GM12878 (cell line): ENCODE data around the gene OSBPL5.

Experiments
- FOXM1 ChIP-seq: IDR thresholded peaks from 2 replicates; pipeline ENCODE4 v1.6.1; 2012; ENCODE audit warnings: low read depth, mild to moderate bottlenecking, inconsistent platforms, low read length, moderate library complexity
- TF ChIP-seq, protein P1 (sequence below): fragments of 450-650 bp; formaldehyde crosslinking; IDR thresholded peaks from 2 replicates; pipeline ENCODE4 v1.5.0; 2022; ENCODE audit warnings: mild to moderate bottlenecking, missing genetic modification characterization
- TF ChIP-seq, protein P2 (sequence below), 3 experiments: IDR thresholded peaks in 2 of 3; conservative IDR thresholded peaks in 1 of 3; 2 replicates each; pipeline ENCODE4 v1.5.1; 2011; ENCODE audit warnings: low read depth in 3 of 3, low read length in 3 of 3, mild to moderate bottlenecking in 3 of 3, control low read depth in 2 of 3, moderate library complexity in 2 of 3, inconsistent platforms in 1 of 3, mixed read lengths in 1 of 3; ENCODE audit not compliant: control insufficient read depth in 2 of 3, insufficient read depth in 1 of 3; ENCODE audit errors: extremely low read depth in 1 of 3
- TF ChIP-seq, protein P3 (sequence below): fragments of 450-650 bp; IDR thresholded peaks from 2 replicates; pipeline ENCODE4 v1.6.1; 2018; ENCODE audit warnings: borderline replicate concordance, mild to moderate bottlenecking; ENCODE audit not compliant: partially characterized antibody

DNA sequence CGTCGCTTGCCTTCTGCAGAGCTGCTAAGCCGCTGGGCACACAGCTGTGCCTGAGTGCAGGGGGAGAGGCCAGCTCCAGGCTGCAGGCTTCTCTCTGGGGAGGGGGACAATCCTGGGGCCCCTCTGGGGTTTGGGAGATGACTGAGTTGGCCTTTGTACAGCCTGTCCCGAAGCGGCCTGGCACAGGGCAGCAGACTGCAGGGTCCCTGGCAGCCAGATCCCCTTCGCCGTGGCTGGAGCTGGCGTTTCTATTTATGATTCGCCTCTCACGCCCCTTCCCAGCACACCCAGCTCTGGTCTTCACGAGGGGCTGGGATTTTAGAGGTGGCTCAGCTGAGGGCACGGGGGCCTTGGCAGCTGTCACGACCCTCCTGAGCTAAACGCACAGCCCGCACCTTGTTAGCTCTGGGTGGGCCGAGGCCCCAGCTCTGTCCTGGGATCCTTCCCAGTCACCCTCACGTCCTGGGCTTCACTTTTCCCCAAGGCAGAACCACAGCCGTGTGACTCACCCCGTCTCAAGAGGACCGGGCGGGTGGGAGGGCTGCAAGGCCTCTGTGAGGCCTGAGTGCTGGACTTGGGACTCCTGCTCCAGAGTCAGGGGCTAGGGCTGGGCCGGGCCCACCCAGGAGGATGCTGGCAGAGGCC, 18.4 kb downstream of the OSBPL5 start:
- TF ChIP-seq, protein P1, sequence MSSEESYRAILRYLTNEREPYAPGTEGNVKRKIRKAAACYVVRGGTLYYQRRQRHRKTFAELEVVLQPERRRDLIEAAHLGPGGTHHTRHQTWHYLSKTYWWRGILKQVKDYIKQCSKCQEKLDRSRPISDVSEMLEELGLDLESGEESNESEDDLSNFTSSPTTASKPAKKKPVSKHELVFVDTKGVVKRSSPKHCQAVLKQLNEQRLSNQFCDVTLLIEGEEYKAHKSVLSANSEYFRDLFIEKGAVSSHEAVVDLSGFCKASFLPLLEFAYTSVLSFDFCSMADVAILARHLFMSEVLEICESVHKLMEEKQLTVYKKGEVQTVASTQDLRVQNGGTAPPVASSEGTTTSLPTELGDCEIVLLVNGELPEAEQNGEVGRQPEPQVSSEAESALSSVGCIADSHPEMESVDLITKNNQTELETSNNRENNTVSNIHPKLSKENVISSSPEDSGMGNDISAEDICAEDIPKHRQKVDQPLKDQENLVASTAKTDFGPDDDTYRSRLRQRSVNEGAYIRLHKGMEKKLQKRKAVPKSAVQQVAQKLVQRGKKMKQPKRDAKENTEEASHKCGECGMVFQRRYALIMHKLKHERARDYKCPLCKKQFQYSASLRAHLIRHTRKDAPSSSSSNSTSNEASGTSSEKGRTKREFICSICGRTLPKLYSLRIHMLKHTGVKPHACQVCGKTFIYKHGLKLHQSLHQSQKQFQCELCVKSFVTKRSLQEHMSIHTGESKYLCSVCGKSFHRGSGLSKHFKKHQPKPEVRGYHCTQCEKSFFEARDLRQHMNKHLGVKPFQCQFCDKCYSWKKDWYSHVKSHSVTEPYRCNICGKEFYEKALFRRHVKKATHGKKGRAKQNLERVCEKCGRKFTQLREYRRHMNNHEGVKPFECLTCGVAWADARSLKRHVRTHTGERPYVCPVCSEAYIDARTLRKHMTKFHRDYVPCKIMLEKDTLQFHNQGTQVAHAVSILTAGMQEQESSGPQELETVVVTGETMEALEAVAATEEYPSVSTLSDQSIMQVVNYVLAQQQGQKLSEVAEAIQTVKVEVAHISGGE (CRISPR knock-in tag), result no peak
- no peak for TF ChIP-seq FOXM1
- TF ChIP-seq, protein P2, sequence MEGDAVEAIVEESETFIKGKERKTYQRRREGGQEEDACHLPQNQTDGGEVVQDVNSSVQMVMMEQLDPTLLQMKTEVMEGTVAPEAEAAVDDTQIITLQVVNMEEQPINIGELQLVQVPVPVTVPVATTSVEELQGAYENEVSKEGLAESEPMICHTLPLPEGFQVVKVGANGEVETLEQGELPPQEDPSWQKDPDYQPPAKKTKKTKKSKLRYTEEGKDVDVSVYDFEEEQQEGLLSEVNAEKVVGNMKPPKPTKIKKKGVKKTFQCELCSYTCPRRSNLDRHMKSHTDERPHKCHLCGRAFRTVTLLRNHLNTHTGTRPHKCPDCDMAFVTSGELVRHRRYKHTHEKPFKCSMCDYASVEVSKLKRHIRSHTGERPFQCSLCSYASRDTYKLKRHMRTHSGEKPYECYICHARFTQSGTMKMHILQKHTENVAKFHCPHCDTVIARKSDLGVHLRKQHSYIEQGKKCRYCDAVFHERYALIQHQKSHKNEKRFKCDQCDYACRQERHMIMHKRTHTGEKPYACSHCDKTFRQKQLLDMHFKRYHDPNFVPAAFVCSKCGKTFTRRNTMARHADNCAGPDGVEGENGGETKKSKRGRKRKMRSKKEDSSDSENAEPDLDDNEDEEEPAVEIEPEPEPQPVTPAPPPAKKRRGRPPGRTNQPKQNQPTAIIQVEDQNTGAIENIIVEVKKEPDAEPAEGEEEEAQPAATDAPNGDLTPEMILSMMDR (IDR thresholded peaks at IDR 0.05 in 2 of 3, conservative IDR thresholded peaks at IDR 0.05 in 1 of 3; ENCODE audit: control insufficient read depth in 2 of 3, extremely low read depth in 1 of 3, insufficient read depth in 1 of 3, low read depth in 3 of 3, low read length in 3 of 3), result no peak
- TF ChIP-seq, protein P3, sequence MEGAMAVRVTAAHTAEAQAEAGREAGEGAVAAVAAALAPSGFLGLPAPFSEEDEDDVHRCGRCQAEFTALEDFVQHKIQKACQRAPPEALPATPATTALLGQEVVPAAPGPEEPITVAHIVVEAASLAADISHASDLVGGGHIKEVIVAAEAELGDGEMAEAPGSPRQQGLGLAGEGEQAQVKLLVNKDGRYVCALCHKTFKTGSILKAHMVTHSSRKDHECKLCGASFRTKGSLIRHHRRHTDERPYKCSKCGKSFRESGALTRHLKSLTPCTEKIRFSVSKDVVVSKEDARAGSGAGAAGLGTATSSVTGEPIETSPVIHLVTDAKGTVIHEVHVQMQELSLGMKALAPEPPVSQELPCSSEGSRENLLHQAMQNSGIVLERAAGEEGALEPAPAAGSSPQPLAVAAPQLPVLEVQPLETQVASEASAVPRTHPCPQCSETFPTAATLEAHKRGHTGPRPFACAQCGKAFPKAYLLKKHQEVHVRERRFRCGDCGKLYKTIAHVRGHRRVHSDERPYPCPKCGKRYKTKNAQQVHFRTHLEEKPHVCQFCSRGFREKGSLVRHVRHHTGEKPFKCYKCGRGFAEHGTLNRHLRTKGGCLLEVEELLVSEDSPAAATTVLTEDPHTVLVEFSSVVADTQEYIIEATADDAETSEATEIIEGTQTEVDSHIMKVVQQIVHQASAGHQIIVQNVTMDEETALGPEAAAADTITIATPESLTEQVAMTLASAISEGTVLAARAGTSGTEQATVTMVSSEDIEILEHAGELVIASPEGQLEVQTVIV, result no peak
